Ishikawa (cell line): ENCODE results near the gene TLE5.

ENCODE experiments used
- CEBPB ChIP-seq: IDR thresholded peaks from 2 replicates; pipeline ENCODE4 v1.6.1; 2012
- CREB1 ChIP-seq: IDR thresholded peaks from 2 replicates; pipeline ENCODE4 v1.6.1; 2012; ENCODE audit warnings: low read depth
- EGR1 ChIP-seq: IDR thresholded peaks from 2 replicates; pipeline ENCODE4 v1.6.1; 2012
- EP300 ChIP-seq: IDR thresholded peaks from 2 replicates; pipeline ENCODE4 v1.6.1; 2012; ENCODE audit warnings: borderline replicate concordance
- FOXM1 ChIP-seq: IDR thresholded peaks from 2 replicates; pipeline ENCODE4 v1.6.1; 2012; ENCODE audit warnings: low read depth, borderline replicate concordance
- MAX ChIP-seq: IDR thresholded peaks from 2 replicates; pipeline ENCODE4 v1.6.1; 2012
- NFIC ChIP-seq: IDR thresholded peaks from 2 replicates; pipeline ENCODE4 v1.6.1; 2012
- RAD21 ChIP-seq: IDR thresholded peaks from 2 replicates; pipeline ENCODE4 v1.6.1; 2012; ENCODE audit warnings: low read depth
- REST ChIP-seq: IDR thresholded peaks from 2 replicates; pipeline ENCODE4 v1.6.1; 2012; ENCODE audit warnings: low read depth, mild to moderate bottlenecking
- TAF1 ChIP-seq: IDR thresholded peaks from 2 replicates; pipeline ENCODE4 v1.6.1; 2012; ENCODE audit warnings: low read depth, mild to moderate bottlenecking
- TCF12 ChIP-seq: IDR thresholded peaks from 2 replicates; pipeline ENCODE4 v1.6.1; 2012; ENCODE audit warnings: low read depth
- TEAD4 ChIP-seq: IDR thresholded peaks from 2 replicates; pipeline ENCODE4 v1.6.1; 2012
- YY1 ChIP-seq: IDR thresholded peaks from 2 replicates; pipeline ENCODE4 v1.6.1; 2012; ENCODE audit warnings: low read depth

GRCh38 chr19:3017923-3018322, 44.4 kb downstream of the TLE5 start:
- TF ChIP-seq EP300 = no peak
- no peak for TF ChIP-seq YY1
- TF ChIP-seq RAD21 = no peak
- no peak for TF ChIP-seq TAF1
- TF ChIP-seq CEBPB = no peak
- TF ChIP-seq CREB1 = no peak
- TF ChIP-seq TCF12 = no peak
- TF ChIP-seq TEAD4 = no peak
- TF ChIP-seq NFIC = no peak
- no peak for TF ChIP-seq MAX
- TF ChIP-seq REST = no peak
- no peak for TF ChIP-seq FOXM1
- no peak for TF ChIP-seq EGR1
